ENCODE results near the gene MICAL2. TPM values are rescaled to one million over a fixed set of nuclear protein-coding genes. Genes with fewer than 3 reads are reported as not detected.

MICAL2 gene
- total and polyA plus RNA-seq, 2 donors (not counting 3 experiments of a cell fraction or from before 2014, with no cell fraction given) = 67.6 to 200 TPM

- H3K4me1 ChIP-seq (ENCODE audit: control insufficient read depth, extremely low read depth, insufficient read depth, low read length) = peaks cover 11% of the 10 kb centered on the region
- dilution Hi-C loops (cut with MboI; ENCODE audit: extremely low pct_ligation_motif_present, low sequenced_read_pairs) (no loop called here), intact Hi-C loops (cut with micrococcal nuclease) (no loop called here)
- no peaks in the 10 kb centered on the region for H3K27me3 ChIP-seq (ENCODE audit: control insufficient read depth in 2 of 2, insufficient read depth in 2 of 2, low read length in 2 of 2)
- H3K9me3 ChIP-seq (replicated peaks; ENCODE audit: control insufficient read depth, insufficient read depth, low read length) = no peaks in the 10 kb centered on the region
- H3K4me3 ChIP-seq (replicated peaks in 1 of 3; ENCODE audit: insufficient read depth in 1 of 3, low read depth in 1 of 3, low read length in 3 of 3) = no peak overlapping the region
- H3K9me1 ChIP-seq (replicated peaks; ENCODE audit: control insufficient read depth, extremely low read depth, insufficient read depth, low read length) = no peaks in the 10 kb centered on the region
- ChIA-PET CTCF (interaction anchor here (1.0 kb wide), 1 partner anchor 16 kb away, joined by 3 read pairs; no protein-coding TSS in a partner anchor), POLR2A (no interaction called here)
- no peak overlapping the region for H2AFZ ChIP-seq (ENCODE audit: low read depth, low read length)
- H3K4me2 ChIP-seq (ENCODE audit: insufficient read depth, low read length) = no peak overlapping the region
- FAIRE-seq = no peak
- DNase-seq (ENCODE audit: low read depth, low spot score) = no peak
- no peak for TF ChIP-seq POLR2AphosphoS5 (IDR thresholded peaks at IDR 0.05; ENCODE audit: insufficient read depth, low read depth, low read length)
- TF ChIP-seq FOS (IDR thresholded peaks at IDR 0.05; ENCODE audit: borderline replicate concordance, insufficient read depth, low read length) = no peak
- TF ChIP-seq EZH2 (IDR thresholded peaks at IDR 0.05; ENCODE audit: borderline replicate concordance, low read depth, low read length, severe bottlenecking) = no peak
- no peak for TF ChIP-seq MYC (IDR thresholded peaks at IDR 0.05; ENCODE audit: low read depth, low read length)
- TF ChIP-seq GATA2 (IDR thresholded peaks at IDR 0.05; ENCODE audit: insufficient read depth, insufficient read length, low read depth, low read length) = no peak
- TF ChIP-seq, protein P1, sequence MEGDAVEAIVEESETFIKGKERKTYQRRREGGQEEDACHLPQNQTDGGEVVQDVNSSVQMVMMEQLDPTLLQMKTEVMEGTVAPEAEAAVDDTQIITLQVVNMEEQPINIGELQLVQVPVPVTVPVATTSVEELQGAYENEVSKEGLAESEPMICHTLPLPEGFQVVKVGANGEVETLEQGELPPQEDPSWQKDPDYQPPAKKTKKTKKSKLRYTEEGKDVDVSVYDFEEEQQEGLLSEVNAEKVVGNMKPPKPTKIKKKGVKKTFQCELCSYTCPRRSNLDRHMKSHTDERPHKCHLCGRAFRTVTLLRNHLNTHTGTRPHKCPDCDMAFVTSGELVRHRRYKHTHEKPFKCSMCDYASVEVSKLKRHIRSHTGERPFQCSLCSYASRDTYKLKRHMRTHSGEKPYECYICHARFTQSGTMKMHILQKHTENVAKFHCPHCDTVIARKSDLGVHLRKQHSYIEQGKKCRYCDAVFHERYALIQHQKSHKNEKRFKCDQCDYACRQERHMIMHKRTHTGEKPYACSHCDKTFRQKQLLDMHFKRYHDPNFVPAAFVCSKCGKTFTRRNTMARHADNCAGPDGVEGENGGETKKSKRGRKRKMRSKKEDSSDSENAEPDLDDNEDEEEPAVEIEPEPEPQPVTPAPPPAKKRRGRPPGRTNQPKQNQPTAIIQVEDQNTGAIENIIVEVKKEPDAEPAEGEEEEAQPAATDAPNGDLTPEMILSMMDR (IDR thresholded peaks at IDR 0.05; ENCODE audit: extremely low read depth in 1 of 2, insufficient read depth in 1 of 2, low read depth in 1 of 2, low read length in 2 of 2) = no peak
- no peak for TF ChIP-seq POLR2A (IDR thresholded peaks at IDR 0.05; ENCODE audit: low read depth, low read length)
- no peak for TF ChIP-seq MAX (IDR thresholded peaks at IDR 0.05; ENCODE audit: insufficient read depth, insufficient read length)
- TF ChIP-seq JUN (IDR thresholded peaks at IDR 0.05; ENCODE audit: borderline replicate concordance, insufficient read depth, insufficient read length, low read depth) = no peak
- no TSS peak for BruUV-seq (replicated peaks)
- H3K9ac ChIP-seq (replicated peaks; ENCODE audit: extremely low read depth, insufficient read depth, low read length) = no peak overlapping the region
- no peaks in the 10 kb centered on the region for H3K79me2 ChIP-seq (ENCODE audit: control insufficient read depth, insufficient read depth, low read length)
- no peaks in the 10 kb centered on the region for H3K36me3 ChIP-seq (ENCODE audit: control insufficient read depth in 2 of 2, extremely low read depth in 1 of 2, insufficient read depth in 2 of 2, low read length in 2 of 2)
- H4K20me1 ChIP-seq (replicated peaks; ENCODE audit: control insufficient read depth, extremely low read depth, insufficient read depth, low read length) = no peaks in the 10 kb centered on the region
- H3K27ac ChIP-seq (ENCODE audit: insufficient read depth, low read depth, low read length) = no peak overlapping the region
Observed at GRCh38 chr11:12076840-12077534, 33.4 kb upstream of the MICAL2 start.

All from endothelial cell of umbilical vein (primary cell).